NCI-H2171 (cell line): Measurements from ENCODE around the gene SAMD4B.
"Not testable (repeated sequence)": the region's sequence is repeated elsewhere in the genome, so short reads cannot be mapped to it uniquely, and the experiment has no call there.

ENCODE experiments used
- DNase-seq: peaks from one replicate; lab custom pipeline; 2025; lab: John Stamatoyannopoulos, UW

Gene SAMD4B, protein sequence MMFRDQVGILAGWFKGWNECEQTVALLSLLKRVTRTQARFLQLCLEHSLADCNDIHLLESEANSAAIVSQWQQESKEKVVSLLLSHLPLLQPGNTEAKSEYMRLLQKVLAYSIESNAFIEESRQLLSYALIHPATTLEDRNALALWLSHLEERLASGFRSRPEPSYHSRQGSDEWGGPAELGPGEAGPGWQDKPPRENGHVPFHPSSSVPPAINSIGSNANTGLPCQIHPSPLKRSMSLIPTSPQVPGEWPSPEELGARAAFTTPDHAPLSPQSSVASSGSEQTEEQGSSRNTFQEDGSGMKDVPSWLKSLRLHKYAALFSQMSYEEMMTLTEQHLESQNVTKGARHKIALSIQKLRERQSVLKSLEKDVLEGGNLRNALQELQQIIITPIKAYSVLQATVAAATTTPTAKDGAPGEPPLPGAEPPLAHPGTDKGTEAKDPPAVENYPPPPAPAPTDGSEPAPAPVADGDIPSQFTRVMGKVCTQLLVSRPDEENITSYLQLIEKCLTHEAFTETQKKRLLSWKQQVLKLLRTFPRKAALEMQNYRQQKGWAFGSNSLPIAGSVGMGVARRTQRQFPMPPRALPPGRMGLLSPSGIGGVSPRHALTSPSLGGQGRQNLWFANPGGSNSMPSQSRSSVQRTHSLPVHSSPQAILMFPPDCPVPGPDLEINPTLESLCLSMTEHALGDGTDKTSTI

DNA sequence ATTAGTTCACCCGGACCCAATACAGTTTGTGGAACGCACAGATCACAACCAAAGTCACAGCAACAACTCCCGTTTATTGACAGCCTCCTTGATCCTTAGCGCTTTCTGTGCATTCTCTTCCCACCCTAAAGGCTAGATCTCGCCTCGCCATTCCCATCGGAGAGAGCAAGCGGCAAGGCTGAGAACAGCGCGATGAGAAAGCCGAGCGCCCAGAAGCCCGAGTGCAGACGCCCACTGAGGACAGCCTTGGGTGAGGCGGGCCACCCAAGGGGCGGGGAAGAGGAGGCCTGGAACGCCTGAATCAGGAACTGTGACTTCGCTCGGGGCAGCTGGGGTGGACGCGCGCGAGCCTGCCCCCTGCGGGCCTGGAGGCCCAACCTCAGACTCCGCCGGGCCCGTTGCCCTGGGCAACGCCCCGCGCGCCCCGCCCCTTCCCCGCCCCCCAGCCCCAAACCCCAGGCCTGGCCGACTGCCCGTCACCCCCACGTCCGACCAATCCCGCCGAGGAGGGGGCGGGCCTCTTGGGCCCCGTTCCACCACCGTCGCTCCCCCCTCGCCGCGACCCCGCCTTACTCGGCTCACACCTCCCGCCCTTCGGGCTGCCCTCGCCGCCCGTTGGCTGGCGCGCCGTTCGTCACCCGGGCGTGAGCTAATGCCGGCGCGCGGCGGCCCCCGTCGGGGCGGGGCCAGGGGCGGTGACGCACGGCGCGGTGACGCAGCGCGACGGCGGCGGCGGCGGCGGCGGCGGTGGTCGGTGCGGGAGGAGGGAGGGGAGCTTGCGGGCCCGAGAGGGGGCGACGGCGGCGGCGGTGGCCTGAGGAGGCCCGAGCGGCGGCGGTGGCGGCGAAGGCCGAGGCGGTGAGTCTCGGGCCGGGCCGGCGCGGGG lies at the start of gene SAMD4B:
Gene SAMD4B (plus strand): TSS at position 703 of the 886 bp plus-strand sequence. CDS start 14,473 bp downstream, outside the sequence.
- DNase-seq, result peak; percentile 96

DNA sequence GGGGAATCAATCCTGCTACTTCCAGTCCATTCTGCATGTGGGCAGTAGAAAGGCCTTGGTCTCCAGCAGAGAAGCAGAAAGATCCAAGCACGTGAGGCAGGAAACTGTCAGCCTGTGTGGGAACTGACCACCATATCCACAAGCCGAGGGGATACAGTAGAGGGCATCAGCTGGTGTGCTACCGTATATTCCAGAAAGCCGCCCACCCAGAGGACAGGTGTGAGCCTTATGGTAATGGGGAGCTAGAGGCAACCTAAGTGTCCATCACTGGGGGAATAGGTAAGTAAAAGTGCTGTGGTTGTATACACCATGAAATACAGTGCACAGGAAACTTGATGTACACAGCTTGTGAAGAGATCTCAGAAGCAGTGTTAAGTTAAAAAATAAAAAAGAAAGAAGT lies 48.8 kb upstream of the SAMD4B start:
- no peak for DNase-seq

DNA sequence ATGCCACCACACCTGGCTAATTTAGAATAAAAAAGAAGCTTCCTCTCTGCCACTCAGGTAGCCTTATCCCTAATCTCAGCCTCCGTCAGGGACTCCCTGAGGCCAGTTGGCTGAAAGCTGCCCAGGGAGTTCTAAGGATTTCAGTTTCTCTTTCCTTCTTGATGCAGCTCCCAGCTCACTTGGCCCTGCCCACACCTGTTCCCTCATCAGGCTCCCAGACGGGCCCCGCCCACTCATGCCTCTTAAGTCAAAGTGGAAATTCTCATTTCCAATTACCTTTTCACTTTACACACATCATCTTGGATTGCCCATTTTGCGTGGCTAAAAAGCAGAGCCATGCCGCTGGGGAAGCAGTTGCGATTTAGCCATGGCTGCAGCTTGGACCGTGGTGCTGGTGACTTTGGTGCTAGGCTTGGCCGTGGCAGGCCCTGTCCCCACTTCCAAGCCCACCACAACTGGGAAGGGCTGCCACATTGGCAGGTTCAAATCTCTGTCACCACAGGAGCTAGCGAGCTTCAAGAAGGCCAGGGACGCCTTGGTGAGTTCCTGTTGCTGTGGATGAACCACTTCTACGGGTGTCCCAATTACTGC lies 46.1 kb upstream of the SAMD4B start, which contains the start of gene IFNL1:
Gene IFNL1 (plus strand): TSS at position 353 of the 591 bp plus-strand sequence. CDS start 15 bp downstream, at position 368.
- DNase-seq, result no peak

DNA sequence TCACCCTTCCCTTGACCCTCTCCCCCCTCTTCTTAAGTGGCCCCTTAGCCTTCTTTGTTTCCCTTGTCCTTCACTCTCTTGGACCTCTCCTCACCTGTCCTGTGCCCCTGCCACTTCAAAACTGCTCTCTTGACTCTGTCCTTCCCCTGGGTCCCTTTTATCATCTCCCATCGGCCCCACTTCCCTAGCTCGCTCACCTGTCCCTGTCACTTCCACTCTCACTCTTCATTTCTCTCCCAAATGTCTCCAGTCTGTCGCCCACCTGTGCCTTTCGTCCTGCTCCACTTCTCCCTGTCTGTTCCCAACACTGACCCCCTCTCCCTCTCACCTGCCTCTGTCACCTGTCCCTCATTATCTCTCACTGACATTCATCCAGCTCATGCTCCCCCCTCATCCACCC lies 45.3 kb upstream of the SAMD4B start:
- no peak for DNase-seq

DNA sequence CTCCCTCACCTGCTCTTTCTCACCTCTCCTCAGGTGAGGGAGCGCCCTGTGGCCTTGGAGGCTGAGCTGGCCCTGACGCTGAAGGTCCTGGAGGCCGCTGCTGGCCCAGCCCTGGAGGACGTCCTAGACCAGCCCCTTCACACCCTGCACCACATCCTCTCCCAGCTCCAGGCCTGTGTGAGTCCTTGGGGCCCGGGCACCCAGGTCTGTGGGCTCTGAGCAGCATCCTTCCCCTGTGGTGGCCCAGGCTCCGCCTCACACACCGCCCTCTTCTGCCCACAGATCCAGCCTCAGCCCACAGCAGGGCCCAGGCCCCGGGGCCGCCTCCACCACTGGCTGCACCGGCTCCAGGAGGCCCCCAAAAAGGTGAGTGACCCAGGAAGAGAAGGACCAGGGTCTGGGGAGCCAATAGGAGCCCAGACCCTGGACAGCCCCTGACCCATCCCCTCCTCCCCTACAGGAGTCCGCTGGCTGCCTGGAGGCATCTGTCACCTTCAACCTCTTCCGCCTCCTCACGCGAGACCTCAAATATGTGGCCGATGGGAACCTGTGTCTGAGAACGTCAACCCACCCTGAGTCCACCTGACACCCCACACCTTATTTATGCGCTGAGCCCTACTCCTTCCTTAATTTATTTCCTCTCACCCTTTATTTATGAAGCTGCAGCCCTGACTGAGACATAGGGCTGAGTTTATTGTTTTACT lies 44.1 kb upstream of the SAMD4B start:
- DNase-seq, result no peak

DNA sequence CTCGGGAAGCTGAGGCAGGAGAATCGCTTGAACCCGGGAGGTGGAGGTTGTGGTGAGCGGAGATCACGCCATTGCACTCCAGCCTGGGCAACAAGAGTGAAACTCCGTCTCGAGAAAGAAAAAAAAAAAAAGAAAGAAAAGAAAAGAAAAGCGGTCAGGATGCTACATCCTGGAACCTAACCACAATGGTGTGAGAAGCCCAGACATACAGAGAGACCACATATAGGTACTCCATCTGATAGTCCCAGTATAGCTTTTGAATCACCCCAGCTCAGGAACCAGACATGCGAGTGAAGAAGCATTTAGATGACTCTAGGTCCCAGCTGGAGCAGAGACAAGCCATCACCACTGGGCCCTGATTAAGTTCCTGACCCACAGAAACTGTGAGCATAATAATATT lies 42.8 kb upstream of the SAMD4B start:
- DNase-seq, result no peak

DNA sequence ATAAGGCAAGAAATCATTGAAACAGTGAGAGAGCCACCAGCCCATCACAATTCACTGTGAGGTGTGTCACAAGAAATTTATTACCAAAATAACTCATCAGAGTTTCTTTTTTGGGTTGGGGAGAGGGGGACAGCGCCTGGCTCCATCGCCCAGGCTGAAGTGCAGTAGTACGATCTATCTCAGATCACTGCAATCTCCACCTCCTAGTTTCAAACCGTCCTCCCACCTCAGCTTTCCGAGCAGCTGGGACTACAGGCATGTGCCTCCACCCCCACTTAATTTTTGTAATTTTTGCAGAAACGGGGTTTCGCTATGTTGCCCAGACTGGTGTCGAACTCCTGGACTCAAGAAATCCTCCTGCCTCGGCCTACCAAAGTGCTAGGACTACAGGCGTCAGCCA lies 42.4 kb upstream of the SAMD4B start:
- no peak for DNase-seq

DNA sequence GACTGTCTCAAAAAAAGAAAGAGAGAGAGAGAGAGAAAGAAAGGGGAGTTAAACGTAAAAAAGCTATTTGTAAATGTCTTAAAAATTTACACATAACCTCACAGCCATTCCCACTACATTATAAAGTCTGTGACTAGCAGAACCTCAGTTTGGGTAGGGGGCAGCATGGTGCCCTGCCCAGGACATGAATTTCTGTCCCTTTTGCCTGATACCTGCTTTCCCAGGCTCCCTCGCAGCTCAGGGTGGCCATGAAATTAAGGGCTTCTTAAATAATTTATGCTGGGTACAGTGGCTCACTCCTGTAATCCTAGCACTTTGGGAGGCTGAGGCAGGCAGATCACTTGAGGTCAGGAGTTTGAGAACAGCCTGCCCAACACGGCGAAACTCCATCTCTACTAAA lies 41.2 kb upstream of the SAMD4B start:
- DNase-seq, result no peak

DNA sequence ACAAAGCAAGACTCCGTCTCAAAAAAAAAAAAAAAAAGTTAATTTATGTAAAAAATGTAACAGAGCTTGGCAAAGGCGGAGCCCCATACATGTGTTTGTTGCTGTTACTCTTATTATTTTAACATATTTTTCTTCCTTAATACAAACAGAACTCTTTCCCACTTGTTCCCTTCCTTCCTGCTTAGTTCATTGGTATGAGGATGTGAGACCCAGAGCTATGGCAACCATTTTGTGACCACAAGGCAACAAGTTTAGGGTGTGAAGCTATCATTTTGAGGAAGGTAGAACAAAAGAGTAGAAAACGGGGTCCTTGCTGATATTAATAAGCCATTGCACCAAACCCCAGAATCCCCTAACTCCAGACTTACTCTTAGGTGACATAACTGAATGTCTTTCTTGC lies 40.7 kb upstream of the SAMD4B start:
- no peak for DNase-seq

DNA sequence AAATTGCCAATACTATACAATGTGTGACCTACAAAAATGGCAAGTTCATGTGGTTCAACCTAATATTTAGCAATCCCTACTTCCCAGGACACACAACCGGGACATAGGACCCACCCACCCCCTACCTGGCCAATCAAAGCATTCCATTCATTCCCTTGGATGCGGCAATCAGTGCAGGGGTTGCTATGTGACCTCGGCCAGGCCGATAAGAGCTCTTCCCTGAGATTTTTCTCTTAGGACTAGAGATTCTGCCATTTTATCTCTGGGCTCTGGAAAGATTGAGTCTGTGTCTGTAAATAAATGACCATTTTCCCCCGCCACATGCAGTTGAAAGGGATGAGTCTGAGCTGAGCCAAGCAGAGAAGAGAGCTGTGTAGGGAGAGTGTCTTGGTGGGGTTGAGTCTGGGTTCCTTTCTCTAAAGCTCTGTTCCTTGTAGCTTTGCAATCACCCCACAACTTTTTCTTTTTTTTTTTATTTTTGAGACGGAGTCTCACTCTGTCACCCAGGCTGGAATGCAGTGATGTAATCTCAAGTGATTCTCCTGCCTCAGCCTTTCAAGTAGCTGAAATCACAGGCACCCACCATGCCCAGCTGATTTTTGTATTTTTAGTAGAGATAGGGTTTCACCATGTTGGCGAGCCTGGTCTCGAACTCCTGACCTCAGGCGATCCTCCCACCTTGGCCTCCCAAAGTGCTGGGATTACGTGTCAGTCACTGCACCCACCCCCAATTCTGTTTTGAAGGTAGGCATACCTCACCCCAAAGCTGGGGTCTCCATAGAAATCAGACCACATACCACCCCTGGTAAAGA lies 38.6 kb upstream of the SAMD4B start:
- DNase-seq, result no peak

DNA sequence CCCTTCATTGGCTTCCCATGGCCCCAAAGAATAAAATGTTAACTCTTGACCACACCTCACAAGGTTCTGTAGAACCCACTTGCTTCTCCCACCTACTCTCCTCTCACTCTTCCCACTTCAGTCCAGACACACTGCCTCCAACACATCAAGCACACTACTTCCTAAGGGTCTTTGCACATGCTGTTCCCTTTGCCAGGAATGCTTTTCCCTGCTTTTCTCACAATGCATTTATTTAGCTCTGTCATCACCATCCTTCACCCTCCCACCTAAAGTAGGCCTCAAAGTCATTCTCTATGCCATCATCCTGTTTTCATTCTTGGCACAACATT lies 38.1 kb upstream of the SAMD4B start:
- no peak for DNase-seq

DNA sequence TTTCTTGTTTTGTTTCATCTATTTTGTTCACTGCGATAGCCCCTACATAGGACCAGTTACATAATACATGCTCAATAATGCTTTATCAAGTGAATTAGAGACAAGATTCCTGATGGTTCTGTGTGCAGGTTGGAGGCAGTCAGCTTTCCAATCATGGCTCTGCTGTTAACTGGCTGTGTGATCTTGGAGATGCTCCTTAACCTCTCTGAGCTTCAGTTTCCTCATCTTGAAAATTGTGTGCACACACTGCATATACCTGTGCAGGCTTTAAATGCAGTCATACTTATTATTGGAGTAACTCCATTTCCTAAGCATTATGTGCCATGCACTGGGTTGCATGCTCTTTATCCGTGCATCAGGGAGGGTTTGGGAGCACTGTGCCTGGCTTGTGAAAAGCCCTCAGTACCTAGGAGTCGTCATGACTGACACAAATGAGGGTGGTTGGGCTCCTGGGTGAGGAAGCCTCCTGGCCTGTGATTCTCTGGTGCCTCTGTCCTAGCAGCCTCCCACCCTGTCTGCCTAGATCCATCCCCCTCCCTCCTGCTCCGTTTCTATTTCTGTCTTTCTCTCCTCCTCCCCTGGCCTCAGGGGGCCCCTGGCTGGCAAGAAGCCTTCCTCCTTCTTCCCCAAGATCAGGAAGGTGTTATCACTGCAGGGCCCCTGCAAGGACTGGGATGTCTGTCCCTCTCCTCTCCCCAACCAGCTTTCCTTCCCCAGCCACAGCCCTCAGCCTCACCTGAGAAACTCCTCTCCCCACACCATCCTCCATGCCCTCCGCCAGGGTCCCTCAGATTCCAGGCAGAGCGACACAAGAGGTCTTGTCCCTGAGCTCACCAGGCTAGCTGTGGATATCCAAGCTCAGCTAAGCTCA lies 37.3 kb upstream of the SAMD4B start:
- no peak for DNase-seq

DNA sequence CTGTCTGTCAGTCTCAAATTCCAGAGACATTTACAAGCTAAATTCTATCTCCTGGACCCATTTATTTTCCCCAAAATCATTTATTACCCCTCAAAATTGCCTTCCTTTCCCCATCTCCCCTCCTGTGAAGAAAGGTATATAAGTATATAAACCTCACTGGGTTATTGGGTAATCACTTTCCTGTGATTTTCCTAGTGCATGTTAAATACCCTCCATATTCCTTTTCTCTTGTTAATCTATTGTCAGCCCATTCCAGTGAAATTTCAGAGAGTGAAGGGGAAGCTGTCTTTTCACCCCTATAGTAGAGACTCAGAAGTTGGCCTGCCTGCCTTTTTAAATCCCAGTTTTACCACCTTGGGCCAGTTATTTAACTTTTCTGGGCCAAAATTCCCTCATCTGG lies 36.1 kb upstream of the SAMD4B start:
- DNase-seq, result no peak

DNA sequence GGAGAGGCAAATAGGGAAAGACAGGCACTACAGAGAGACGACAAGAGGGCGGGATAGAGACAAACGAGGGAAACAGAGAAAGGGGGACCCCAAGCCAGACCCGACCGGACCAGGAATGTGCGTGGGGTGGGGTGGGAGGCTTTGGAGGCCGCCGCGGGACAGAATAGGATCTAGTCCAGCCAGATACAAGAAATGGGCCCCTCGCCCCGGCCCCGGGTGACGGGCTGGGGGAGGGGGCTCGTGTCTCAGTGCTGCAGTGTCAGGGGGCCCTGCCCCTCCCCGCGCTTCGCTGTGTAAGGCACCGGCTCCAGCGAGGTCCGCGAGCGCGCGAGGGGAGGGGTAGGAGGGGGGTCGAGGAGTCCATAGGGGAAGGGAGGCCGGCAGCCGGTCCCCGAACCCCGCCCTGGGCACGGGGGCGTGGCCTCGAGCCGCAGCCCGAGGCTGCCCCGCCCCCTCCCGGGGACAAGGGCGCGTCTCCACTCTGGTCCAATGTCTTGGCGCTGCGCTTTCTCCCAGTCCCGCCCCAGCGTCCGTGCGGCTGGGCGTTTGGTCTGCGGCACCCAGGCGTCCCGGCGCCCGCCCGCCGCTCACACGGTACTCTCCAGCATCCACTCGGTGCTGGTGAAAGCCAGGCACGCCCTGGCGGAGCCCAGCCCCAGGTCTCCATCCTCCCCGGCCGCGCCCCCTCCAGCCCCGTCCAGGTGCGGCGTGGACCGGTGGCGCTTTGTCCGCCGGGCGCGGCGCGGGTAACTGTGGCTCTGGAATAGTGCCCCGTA lies 35.0 kb upstream of the SAMD4B start:
- peak; percentile 57 for DNase-seq

DNA sequence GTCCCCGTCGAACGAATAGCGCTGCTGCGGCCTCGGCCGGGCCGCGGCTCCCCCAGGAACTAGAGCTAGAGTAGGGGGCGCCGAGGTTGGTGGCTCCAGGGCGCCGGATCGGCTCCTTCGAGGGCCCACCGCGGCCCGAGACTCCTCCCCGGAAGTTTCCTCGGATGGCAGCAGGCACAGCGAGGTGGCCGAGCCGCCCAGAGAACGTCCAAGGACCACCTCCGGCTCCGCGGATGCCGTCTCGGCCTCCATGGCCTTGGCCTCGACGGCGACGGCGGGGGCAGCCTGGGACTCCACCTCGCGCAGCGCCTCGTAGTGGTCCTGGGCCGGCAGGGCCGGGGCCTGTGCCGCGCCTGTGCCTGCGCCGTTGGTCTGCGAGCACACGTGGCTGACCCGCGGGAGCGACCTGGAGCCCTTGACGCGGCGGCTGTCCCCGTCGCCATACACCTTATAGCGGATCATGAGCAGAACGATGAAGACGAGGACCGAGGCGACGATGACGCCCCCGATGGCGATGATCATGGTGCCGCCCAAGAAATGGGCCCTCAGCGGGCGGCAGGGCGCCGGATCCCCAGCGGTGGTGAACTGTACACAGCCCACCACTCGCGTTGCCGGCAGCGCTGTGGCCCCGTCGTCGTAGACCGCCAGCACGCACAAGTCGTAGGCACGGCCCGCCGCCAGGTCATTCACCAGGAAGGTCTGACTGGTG lies 34.2 kb upstream of the SAMD4B start:
- no peak for DNase-seq

DNA sequence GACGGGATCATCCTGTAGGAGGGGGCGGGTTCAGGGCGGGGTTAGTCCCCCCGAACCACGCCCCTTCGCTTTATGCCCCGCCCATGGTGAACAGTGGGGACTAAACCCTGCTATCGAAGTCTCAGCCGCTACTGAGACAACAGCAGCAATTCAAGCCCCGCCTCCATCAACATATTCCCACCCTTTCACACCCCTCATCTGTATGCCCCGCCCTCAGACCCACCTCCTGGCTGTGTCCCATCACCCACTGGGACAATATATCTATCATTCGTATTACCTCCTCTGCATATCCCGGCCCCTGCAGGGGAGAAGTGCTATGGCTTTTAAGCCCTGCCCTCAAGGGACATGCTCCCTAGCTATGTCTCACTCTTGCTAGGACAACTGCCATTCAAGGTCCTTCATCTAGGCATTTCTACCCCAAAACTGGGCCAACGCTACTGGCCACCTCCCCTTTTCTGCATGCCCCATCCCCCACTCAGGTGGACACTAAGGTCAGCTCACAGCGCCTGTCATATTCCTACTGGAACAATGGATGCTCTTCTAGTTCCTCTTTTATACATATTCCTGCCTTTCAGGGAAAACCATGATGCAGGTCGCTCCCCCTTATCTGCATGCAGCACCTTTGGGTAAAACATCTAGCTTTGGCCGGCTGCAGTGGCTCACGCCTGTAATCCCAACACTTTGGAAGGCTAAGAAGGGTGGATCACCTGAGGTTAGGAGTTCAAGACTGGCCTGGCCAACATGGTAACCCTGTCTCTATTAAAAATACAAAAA lies 33.5 kb upstream of the SAMD4B start:
- no peak for DNase-seq

DNA sequence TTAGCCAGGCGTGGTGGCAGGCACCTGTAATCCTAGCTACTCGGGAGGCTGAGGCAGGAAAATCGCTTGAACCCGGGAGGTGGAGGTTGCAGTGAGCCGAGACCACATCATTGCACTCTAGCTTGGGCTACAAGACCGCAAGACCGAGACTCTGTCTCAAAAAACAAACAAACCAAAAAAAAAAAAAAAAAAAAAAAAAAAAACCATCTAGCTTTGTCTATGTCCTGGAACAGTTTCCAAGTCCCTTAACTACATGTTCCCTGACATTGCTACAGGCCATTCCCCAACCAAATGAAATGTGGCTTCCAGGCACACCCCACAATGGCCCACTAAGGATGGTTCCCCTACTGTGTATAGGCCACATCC lies 32.9 kb upstream of the SAMD4B start:
- not testable (repeated sequence) for DNase-seq
